ENCODE data around the gene ITGBL1.

- TF ChIP-seq CTCF (IDR thresholded peaks at IDR 0.05) (no peak), POLR2A (IDR thresholded peaks at IDR 0.05) (no peak)
These were observed 35.5 kb upstream of the ITGBL1 start for GRCh38 chr13:101417043-101417406.
